GM10266 (cell line): ENCODE measurements around the gene ATP9B.

Source experiments
- DNase-seq: peaks from one replicate; pipeline ENCODE4 v3.0.0; 2012; ENCODE audit errors: extremely low spot score
- CTCF ChIP-seq: IDR thresholded peaks from 2 replicates; pipeline ENCODE4 v1.5.1; 2012; ENCODE audit warnings: mild to moderate bottlenecking, low read depth; ENCODE audit not compliant: control insufficient read depth, insufficient read depth; ENCODE audit errors: missing control alignments

ATP9B gene

GRCh38 chr18:79108549-79109215, 39.5 kb downstream of the ATP9B start:
- TF ChIP-seq CTCF: no peak
- DNase-seq: no peak

GRCh38 chr18:79111483-79111882, 42.3 kb downstream of the ATP9B start:
- no peak for DNase-seq
- TF ChIP-seq CTCF: no peak

- DNase-seq: no peak
- TF ChIP-seq CTCF: no peak
Measured at GRCh38 chr18:79117385-79117784, 48.2 kb downstream of the ATP9B start.

- TF ChIP-seq CTCF: no peak
- DNase-seq: no peak
Measured at GRCh38 chr18:79117788-79118187, 48.6 kb downstream of the ATP9B start.

GRCh38 chr18:79118797-79119196, 49.6 kb downstream of the ATP9B start:
- TF ChIP-seq CTCF: no peak
- DNase-seq: no peak

GRCh38 chr18:79121746-79122474, 52.7 kb downstream of the ATP9B start:
- DNase-seq: no peak
- TF ChIP-seq CTCF: no peak

- TF ChIP-seq CTCF: no peak
- DNase-seq: no peak
Measured at GRCh38 chr18:79123948-79124347, 54.8 kb downstream of the ATP9B start.
